ENCODE data around the gene CHD3. TPM values are rescaled to one million over a fixed set of nuclear protein-coding genes. Genes with fewer than 3 reads are reported as not detected.

Gene CHD3
- polyA plus RNA-seq, 1 donor from 2014 or later, result 115 TPM

DNA sequence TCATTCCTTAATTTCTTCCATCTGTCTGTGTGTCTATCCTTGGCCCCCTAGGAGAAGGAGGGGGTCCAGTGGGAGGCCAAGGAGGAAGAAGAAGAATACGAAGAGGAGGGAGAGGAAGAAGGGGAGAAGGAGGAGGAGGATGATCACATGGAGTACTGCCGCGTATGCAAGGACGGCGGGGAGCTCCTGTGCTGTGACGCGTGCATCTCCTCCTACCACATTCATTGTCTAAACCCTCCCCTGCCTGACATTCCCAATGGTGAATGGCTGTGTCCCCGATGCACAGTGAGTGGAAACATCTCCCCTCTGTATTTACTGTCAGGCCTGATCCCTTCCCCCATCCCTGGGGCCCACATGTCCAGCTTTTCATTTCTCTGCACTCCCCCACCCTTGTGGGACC lies 6.3 kb downstream of the CHD3 start:
- TF ChIP-seq POLR2AphosphoS5 (IDR thresholded peaks at IDR 0.05) (no peak), SMC3 (conservative IDR thresholded peaks at IDR 0.05; ENCODE audit: poor library complexity) (no peak), EZH2 (IDR thresholded peaks at IDR 0.05; ENCODE audit: borderline replicate concordance, insufficient read depth, low read length, poor library complexity, severe bottlenecking) (no peak), EP300 (conservative IDR thresholded peaks at IDR 0.05; ENCODE audit: poor library complexity, severe bottlenecking) (no peak), MXI1 (conservative IDR thresholded peaks at IDR 0.05; ENCODE audit: poor library complexity, severe bottlenecking) (no peak), TAF1 (IDR thresholded peaks at IDR 0.05; ENCODE audit: low read depth) (no peak), RAD21 (conservative IDR thresholded peaks at IDR 0.05) (no peak)
- TF ChIP-seq, protein P1, sequence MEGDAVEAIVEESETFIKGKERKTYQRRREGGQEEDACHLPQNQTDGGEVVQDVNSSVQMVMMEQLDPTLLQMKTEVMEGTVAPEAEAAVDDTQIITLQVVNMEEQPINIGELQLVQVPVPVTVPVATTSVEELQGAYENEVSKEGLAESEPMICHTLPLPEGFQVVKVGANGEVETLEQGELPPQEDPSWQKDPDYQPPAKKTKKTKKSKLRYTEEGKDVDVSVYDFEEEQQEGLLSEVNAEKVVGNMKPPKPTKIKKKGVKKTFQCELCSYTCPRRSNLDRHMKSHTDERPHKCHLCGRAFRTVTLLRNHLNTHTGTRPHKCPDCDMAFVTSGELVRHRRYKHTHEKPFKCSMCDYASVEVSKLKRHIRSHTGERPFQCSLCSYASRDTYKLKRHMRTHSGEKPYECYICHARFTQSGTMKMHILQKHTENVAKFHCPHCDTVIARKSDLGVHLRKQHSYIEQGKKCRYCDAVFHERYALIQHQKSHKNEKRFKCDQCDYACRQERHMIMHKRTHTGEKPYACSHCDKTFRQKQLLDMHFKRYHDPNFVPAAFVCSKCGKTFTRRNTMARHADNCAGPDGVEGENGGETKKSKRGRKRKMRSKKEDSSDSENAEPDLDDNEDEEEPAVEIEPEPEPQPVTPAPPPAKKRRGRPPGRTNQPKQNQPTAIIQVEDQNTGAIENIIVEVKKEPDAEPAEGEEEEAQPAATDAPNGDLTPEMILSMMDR (IDR thresholded peaks at IDR 0.05; ENCODE audit: poor library complexity, severe bottlenecking), result no peak
- TF ChIP-seq, protein P2, sequence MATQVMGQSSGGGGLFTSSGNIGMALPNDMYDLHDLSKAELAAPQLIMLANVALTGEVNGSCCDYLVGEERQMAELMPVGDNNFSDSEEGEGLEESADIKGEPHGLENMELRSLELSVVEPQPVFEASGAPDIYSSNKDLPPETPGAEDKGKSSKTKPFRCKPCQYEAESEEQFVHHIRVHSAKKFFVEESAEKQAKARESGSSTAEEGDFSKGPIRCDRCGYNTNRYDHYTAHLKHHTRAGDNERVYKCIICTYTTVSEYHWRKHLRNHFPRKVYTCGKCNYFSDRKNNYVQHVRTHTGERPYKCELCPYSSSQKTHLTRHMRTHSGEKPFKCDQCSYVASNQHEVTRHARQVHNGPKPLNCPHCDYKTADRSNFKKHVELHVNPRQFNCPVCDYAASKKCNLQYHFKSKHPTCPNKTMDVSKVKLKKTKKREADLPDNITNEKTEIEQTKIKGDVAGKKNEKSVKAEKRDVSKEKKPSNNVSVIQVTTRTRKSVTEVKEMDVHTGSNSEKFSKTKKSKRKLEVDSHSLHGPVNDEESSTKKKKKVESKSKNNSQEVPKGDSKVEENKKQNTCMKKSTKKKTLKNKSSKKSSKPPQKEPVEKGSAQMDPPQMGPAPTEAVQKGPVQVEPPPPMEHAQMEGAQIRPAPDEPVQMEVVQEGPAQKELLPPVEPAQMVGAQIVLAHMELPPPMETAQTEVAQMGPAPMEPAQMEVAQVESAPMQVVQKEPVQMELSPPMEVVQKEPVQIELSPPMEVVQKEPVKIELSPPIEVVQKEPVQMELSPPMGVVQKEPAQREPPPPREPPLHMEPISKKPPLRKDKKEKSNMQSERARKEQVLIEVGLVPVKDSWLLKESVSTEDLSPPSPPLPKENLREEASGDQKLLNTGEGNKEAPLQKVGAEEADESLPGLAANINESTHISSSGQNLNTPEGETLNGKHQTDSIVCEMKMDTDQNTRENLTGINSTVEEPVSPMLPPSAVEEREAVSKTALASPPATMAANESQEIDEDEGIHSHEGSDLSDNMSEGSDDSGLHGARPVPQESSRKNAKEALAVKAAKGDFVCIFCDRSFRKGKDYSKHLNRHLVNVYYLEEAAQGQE (IDR thresholded peaks at IDR 0.05; ENCODE audit: borderline replicate concordance), result no peak
- H3K9me2 ChIP-seq (ENCODE audit: insufficient read depth, low read length), result no peaks in the 10 kb centered on the region
- H3K27ac ChIP-seq (ENCODE audit: low read length), result no peak overlapping the region
- no peaks in the 10 kb centered on the region for H4K20me1 ChIP-seq (ENCODE audit: insufficient read depth)
- no peak overlapping the region for H2AFZ ChIP-seq (ENCODE audit: low read depth, low read length)
- H3F3A ChIP-seq (ENCODE audit: insufficient read depth, low read length, poor library complexity, severe bottlenecking), result no peaks in the 10 kb centered on the region
- no peaks in the 10 kb centered on the region for H3K27me3 ChIP-seq (ENCODE audit: insufficient read depth, low read depth, low read length)
- H3K9me3 ChIP-seq (ENCODE audit: low read length), result no peaks in the 10 kb centered on the region
- H3K79me2 ChIP-seq (replicated peaks; ENCODE audit: insufficient read depth, low read length), result peaks cover 18% of the 10 kb centered on the region
- no peak overlapping the region for H3K4me2 ChIP-seq (ENCODE audit: low read length)
- no peak overlapping the region for H3K4me3 ChIP-seq (ENCODE audit: low read length)
- H3K36me3 ChIP-seq (ENCODE audit: insufficient read depth, low read length), result peaks cover 7% of the 10 kb centered on the region
- H3K9ac ChIP-seq (ENCODE audit: low read length), result no peak overlapping the region

DNA sequence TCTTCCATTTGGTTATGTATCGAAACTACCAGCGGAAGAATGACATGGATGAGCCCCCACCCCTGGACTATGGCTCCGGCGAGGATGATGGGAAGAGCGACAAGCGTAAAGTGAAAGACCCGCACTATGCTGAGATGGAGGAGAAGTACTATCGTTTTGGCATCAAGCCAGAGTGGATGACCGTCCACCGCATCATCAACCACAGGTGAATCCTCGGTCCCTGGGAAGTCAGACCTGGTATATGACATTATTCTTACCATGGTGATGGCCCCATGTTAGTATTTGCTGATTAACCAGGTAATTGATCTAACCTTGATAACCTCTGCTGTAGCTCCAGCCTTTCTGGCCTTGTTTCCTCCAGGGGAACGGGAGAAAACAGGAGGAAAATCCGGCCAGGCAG lies 8.5 kb downstream of the CHD3 start:
- Histone ChIP-seq H3K27me3 (ENCODE audit: insufficient read depth, low read depth, low read length) (no peaks in the 10 kb centered on the region), H3K36me3 (ENCODE audit: insufficient read depth, low read length) (peaks cover 18% of the 10 kb centered on the region), H4K20me1 (ENCODE audit: insufficient read depth) (no peaks in the 10 kb centered on the region), H3K9ac (ENCODE audit: low read length) (no peak overlapping the region), H3K4me2 (ENCODE audit: low read length) (no peak overlapping the region), H3K27ac (ENCODE audit: low read length) (no peak overlapping the region), H3K4me3 (ENCODE audit: low read length) (no peak overlapping the region), H3F3A (ENCODE audit: insufficient read depth, low read length, poor library complexity, severe bottlenecking) (no peaks in the 10 kb centered on the region), H2AFZ (ENCODE audit: low read depth, low read length) (no peak overlapping the region), H3K9me2 (ENCODE audit: insufficient read depth, low read length) (no peaks in the 10 kb centered on the region), H3K9me3 (ENCODE audit: low read length) (no peaks in the 10 kb centered on the region), H3K79me2 (replicated peaks; ENCODE audit: insufficient read depth, low read length) (peaks cover 5% of the 10 kb centered on the region)
- TF ChIP-seq, protein P2 (IDR thresholded peaks at IDR 0.05; ENCODE audit: borderline replicate concordance), result no peak
- TF ChIP-seq RAD21 (conservative IDR thresholded peaks at IDR 0.05) (no peak), EP300 (conservative IDR thresholded peaks at IDR 0.05; ENCODE audit: poor library complexity, severe bottlenecking) (no peak), TAF1 (IDR thresholded peaks at IDR 0.05; ENCODE audit: low read depth) (no peak), POLR2AphosphoS5 (IDR thresholded peaks at IDR 0.05) (no peak), MXI1 (conservative IDR thresholded peaks at IDR 0.05; ENCODE audit: poor library complexity, severe bottlenecking) (no peak), SMC3 (conservative IDR thresholded peaks at IDR 0.05; ENCODE audit: poor library complexity) (no peak), EZH2 (IDR thresholded peaks at IDR 0.05; ENCODE audit: borderline replicate concordance, insufficient read depth, low read length, poor library complexity, severe bottlenecking) (no peak)
- TF ChIP-seq, protein P1 (IDR thresholded peaks at IDR 0.05; ENCODE audit: poor library complexity, severe bottlenecking), result no peak
